Progenitor cell of endocrine pancreas (in vitro differentiated cells): ENCODE measurements around the gene SORCS2. TPM values are rescaled to one million over a fixed set of nuclear protein-coding genes. Genes with fewer than 3 reads are reported as not detected.

Source experiments
- DNase-seq: peaks from one replicate; pipeline ENCODE4 v3.0.0; 2021; ENCODE audit warnings: low spot score; ENCODE audit not compliant: unreplicated experiment
- H3K27ac Mint-ChIP-seq: 2 replicates; pipeline ENCODE4 v1.8.0; 2021; ENCODE audit warnings: mild to moderate bottlenecking, moderate library complexity, mixed read lengths
- H3K27me3 Mint-ChIP-seq: 2 replicates; pipeline ENCODE4 v1.8.0; 2021; ENCODE audit warnings: mixed read lengths
- H3K36me3 Mint-ChIP-seq: 2 replicates; pipeline ENCODE4 v1.8.0; 2022; ENCODE audit warnings: mixed read lengths; ENCODE audit not compliant: insufficient read depth
- H3K4me1 Mint-ChIP-seq: 2 replicates; pipeline ENCODE4 v1.8.0; 2021; ENCODE audit warnings: low read depth, mixed read lengths
- H3K4me3 Mint-ChIP-seq: 2 replicates; pipeline ENCODE4 v1.8.0; 2021; ENCODE audit warnings: low read depth, mild to moderate bottlenecking, moderate library complexity, mixed read lengths
- H3K9me3 Mint-ChIP-seq: 2 replicates; pipeline ENCODE4 v1.8.0; 2021; ENCODE audit warnings: low read depth, mixed read lengths
- total RNA-seq: library from RNA; stranded (reverse); gene quantifications from 2 replicates; pipeline ENCODE4 v1.2.1, GENCODE V29; 2021
- TF ChIP-seq, protein P1 (sequence below): fragments of 200-600 bp; sonication (generic); IDR thresholded peaks from one replicate; pipeline ENCODE4 v1.5.0; 2021; ENCODE audit warnings: antibody characterized with exemption, mild to moderate bottlenecking; ENCODE audit not compliant: unreplicated experiment

Gene SORCS2
- total RNA-seq, 1 donor from 2014 or later, result 2.2 TPM

DNA sequence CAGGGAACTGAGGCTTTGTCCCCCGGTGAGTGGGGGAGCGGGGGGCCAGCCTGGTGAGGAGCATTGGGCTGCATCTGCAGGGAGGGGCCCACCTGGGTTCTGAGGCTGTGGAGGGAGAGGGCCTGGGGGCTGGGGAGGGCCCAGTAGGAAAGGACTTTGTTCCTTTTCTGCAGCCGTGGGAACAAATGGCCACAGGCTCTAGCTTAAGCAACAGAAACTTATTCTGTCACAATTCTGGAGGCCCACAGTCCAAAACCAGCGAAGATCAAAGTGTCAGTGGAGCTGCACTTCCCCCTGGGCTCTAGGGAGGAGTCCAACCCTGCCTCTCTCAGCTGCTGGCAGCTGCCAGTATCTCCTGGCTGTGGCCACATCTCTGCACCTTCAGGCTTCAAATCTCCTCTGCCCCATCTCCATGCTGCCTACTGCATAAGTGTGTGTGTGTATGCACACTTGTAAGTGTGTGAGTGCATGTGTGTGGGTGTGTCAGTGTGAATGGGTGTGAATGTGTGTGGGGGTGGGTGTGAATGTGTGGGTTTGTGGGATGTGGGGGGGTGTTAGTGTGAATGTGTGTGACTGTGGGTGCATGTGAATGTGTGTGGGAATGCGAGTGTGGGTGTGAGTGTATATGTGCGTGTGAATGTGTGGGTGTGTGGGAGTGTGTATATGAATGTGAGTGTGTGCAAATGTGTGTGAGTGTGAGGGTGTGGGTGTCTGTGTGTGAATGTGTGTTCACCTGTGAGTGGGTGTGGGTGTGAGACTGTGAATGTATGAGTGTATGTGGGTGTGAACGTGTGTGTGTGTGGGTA lies 446.8 kb downstream of the SORCS2 start:
- TF ChIP-seq, protein P1, sequence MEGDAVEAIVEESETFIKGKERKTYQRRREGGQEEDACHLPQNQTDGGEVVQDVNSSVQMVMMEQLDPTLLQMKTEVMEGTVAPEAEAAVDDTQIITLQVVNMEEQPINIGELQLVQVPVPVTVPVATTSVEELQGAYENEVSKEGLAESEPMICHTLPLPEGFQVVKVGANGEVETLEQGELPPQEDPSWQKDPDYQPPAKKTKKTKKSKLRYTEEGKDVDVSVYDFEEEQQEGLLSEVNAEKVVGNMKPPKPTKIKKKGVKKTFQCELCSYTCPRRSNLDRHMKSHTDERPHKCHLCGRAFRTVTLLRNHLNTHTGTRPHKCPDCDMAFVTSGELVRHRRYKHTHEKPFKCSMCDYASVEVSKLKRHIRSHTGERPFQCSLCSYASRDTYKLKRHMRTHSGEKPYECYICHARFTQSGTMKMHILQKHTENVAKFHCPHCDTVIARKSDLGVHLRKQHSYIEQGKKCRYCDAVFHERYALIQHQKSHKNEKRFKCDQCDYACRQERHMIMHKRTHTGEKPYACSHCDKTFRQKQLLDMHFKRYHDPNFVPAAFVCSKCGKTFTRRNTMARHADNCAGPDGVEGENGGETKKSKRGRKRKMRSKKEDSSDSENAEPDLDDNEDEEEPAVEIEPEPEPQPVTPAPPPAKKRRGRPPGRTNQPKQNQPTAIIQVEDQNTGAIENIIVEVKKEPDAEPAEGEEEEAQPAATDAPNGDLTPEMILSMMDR, result no peak
- Mint-ChIP-seq H3K4me1 (peaks cover 4% of the 10 kb centered on the region), H3K9me3 (no peaks in the 10 kb centered on the region), H3K4me3 (no peak overlapping the region), H3K27ac (no peak overlapping the region), H3K27me3 (peaks cover 8% of the 10 kb centered on the region), H3K36me3 (no peaks in the 10 kb centered on the region)
- DNase-seq, result no peak

DNA sequence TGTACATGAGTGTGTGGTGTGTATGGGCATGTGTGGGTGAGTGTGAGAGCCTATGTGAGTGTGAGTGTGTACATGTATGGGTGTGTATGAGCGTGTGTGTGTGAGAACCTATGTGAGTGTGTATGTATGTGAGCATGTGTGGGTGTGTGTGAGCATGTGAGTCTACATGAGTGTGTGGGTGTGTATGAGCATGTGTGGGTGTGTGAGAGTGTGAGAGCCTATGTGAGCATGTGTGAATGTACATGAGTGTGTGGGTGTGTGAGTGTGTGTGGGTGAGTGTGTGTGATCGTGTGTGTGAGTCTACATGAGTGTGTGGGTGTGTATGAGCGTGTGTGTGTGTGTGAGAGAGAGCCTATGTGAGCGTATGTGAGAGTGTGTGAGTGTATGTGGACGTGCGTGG lies 447.8 kb downstream of the SORCS2 start:
- peaks cover 4% of the 10 kb centered on the region for H3K4me1 Mint-ChIP-seq
- no peak for DNase-seq
- no peaks in the 10 kb centered on the region for H3K36me3 Mint-ChIP-seq
- TF ChIP-seq, protein P1, result no peak
- no peak overlapping the region for H3K27ac Mint-ChIP-seq
- H3K4me3 Mint-ChIP-seq, result no peak overlapping the region
- H3K27me3 Mint-ChIP-seq, result peaks cover 8% of the 10 kb centered on the region
- peaks cover 6% of the 10 kb centered on the region for H3K9me3 Mint-ChIP-seq

DNA sequence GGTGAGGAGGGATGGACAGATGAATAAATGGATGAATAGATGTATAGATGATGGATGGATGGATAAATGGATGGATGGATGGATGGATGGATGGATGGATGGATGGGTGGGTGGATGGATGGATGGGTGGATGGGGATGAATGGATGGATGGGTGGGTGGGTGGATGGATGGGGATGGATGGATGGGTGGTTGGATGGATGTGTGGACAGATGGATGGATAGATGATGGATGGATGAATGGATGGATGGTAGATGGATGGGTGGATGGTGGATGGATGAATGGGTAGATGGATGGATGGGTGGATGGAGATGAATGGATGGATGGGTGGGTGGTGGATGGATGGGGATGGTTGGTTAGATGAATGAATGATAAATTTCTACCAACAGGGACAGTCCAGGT lies 449.4 kb downstream of the SORCS2 start:
- TF ChIP-seq, protein P1, result no peak
- Mint-ChIP-seq H3K27me3 (peaks cover 10% of the 10 kb centered on the region), H3K27ac (no peak overlapping the region), H3K9me3 (peaks cover 6% of the 10 kb centered on the region), H3K4me3 (no peak overlapping the region), H3K4me1 (no peaks in the 10 kb centered on the region), H3K36me3 (no peaks in the 10 kb centered on the region)
- DNase-seq, result no peak

GRCh38 chr4:7642741-7643458 lies 450.6 kb downstream of the SORCS2 start:
- Mint-ChIP-seq H3K27me3 (peaks cover 13% of the 10 kb centered on the region), H3K9me3 (peaks cover 6% of the 10 kb centered on the region), H3K4me1 (no peaks in the 10 kb centered on the region), H3K27ac (no peak overlapping the region), H3K4me3 (no peak overlapping the region), H3K36me3 (no peaks in the 10 kb centered on the region)
- TF ChIP-seq, protein P1, result no peak
- DNase-seq, result no peak

DNA sequence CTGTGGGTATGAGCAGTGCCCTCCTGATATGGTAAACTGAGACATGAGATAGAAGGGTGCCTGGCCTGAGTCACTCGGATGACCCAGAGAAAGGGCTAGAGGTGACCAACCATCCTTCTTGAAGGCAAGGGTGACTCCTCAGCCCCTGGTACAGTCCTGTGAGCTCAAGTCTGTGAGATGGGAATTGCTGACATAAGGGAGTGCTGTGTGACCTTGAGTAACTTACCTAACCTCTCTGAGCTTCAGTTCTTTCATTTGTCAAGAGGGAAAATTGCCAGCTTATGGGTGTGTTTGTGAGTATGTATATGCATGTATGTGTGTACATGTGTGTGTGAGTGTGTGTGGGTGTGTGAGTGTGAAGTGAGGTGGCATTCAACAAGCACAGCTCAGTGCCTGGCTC lies 452.8 kb downstream of the SORCS2 start:
- peaks cover 15% of the 10 kb centered on the region for H3K27me3 Mint-ChIP-seq
- no peaks in the 10 kb centered on the region for H3K36me3 Mint-ChIP-seq
- TF ChIP-seq, protein P1, result no peak
- H3K27ac Mint-ChIP-seq, result no peak overlapping the region
- no peaks in the 10 kb centered on the region for H3K4me1 Mint-ChIP-seq
- DNase-seq, result no peak
- H3K9me3 Mint-ChIP-seq, result peaks cover 6% of the 10 kb centered on the region
- no peak overlapping the region for H3K4me3 Mint-ChIP-seq
